ENCODE measurements around the gene LDHAL6B.

- TF ChIP-seq POLR2A (IDR thresholded peaks at IDR 0.05), result no peak
- no peak for TF ChIP-seq CTCF (IDR thresholded peaks at IDR 0.05)
These were observed 10.3 kb downstream of the LDHAL6B start for GRCh38 chr15:59216911-59217310.
